NK-92 (cell line): ENCODE measurements around the gene RABEP2.
A peak's percentile ranks its signal among the peaks of the same experiment; 100 is the strongest.
"Not testable (repeated sequence)": the region's sequence is repeated elsewhere in the genome, so short reads cannot be mapped to it uniquely, and the experiment has no call there.

Source experiments
- DNase-seq: peaks from one replicate; lab custom pipeline; 2025; ENCODE audit not compliant: unreplicated experiment; lab: John Stamatoyannopoulos, UW

RABEP2 gene

DNA sequence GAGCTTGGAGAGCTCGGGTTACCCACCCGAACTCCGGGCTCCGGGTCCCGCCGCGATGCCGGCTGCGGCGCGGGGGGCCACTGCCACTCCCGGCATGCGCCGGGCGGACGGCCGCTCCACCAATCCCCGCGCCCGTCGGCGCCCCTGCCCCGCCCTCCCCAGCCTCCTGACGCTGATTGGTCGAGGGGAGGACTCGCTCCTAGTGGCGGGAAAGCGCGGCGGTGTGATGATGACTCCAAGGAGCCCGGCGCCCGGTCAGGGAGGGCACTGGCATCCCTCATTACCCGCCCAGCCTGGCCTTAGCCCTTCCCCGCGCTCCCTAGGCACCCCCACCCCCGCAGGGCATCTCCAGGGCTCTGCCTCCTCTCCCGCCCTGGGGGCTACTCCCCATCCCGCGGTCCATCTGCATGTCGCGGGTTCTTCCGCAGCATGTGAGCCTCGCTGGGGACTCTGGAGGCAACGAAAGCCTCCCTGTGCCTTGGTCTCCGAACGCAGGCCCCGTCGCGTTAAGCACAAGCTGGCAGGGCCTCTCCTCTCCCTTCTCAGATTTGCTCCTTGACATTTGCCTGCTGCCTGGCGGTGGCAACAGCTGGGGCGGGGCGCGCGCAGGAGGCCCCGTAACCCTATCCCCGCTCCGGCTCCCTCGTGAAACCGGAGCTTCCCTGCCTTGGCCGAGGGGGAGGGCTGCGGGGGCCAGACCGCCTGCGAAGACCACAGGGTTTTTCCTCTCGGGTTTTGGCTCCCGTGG lies 45.0 kb downstream of the RABEP2 start:
- peak; percentile 46 for DNase-seq

DNA sequence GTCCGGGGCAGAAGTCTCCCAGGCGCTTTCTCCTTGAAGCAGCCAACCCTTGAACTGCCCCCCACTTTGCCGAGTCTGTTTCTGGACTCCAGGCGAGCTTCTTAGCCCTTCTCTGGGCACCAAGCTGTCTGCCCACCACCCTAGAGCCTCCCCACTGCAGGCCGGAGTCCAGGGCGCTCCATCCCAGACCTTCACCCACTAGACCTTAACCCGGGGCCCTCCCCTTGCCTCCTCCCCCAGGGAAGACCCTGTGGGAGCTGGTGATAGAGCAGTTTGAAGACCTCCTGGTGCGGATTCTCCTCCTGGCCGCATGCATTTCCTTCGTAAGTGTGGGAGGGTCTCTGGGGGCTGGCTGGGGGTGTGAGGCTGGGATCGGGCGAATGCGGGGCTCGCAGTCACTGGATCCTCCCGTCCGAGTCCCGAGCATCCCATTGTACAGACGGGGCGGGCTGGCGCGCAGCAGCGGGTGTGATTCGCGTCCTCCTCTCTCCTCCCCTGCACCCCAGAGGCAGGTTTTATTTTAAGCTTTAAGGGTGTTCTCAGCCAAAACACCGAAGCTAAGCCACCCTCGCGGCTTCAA lies 45.7 kb downstream of the RABEP2 start:
- no peak for DNase-seq

DNA sequence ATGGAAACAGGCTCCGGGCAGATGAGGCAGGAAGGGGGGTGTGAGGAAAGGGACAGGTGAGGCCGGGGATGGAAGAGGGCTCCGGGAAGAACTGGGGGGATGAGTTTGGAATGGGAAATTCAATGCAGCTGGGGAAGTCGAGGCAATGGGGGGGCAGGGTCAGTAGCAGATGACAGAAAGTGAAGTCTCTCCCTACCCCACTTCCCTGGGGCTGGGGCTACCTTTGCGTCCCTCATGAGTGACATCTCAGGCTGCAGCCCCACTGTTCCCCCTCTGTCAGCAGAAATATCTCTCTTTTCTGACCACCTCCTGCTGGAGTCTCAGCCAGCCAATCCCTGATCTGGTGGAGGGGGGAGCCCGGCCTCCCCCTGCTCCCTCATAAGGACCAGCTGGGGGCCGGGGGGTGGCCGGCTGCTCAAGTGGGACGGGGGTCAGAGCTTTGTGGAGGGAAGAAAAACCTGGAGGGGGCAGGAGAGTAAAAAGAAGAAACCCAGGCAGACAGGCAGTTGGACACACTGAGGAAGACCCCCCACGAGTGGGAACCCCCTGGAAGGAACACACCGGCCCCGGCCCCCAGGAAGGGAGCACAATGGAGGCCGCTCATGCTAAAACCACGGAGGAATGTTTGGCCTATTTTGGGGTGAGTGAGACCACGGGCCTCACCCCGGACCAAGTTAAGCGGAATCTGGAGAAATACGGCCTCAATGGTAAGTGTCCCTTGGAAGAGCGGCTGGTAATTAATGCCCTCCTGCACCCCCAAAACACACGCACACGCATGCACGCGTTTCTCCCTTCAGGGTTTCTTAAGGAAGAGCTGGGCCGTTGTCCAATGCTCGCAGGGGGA lies 46.7 kb downstream of the RABEP2 start, which contains the start of gene ATP2A1:
Gene ATP2A1 (plus strand): TSS at position 406 of the 844 bp plus-strand sequence. CDS start 184 bp downstream, at position 590.
- no peak for DNase-seq

DNA sequence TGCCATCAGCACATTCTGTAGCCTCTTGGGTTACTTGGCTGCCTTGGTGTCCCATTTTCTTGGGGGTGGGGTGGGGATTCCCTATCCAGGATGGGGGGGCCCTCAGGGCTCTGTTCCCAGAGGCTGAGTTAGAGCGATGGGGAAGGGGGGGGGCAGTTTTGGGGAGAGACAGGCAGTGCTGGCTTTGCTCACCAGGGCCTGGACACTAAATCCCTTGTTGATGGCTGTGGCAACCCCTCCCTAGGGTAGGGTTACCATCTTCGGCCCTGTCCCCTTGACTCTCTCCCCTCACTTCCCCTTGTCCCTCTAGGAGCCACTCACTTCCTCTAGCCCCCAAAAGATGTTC lies 47.4 kb downstream of the RABEP2 start:
- DNase-seq = no peak

DNA sequence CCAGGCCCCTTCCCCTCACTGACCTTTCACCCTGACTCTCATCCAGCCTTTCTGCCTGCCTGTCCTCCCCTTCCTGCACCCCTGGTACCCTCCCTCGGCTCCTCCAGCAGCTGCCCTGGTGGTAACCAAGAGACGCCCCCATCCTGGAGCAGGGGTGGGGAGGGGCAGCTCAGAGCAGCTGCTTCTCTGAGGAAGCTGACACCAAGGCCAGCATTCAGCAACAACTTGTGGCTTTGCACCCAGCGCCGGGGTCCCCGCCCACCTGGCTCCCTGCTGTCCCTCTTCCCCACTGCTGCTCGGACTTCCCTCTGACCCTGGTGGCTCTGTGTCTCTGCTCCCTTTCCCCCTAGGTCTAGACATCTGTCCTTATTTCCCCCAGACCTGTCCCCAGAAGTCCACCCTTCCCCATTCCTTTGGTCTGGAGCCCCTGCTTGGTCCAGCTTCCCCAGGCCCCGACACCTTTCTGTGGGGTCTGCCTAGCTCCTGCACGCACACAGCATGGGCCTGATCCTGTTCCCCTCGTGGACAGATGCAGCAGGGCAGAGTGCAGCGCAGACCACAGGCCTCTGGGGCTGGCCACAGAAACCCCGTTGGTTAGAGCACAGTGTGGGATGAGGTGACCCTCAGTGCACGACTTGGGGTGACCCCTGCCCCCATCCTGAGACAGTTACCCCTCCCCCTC lies 47.9 kb downstream of the RABEP2 start:
- DNase-seq = no peak

- DNase-seq = no peak
These were observed 48.9 kb downstream of the RABEP2 start for GRCh38 chr16:28876019-28876659.

GRCh38 chr16:28875134-28876018 lies 49.7 kb downstream of the RABEP2 start:
- no peak for DNase-seq

- no peak for DNase-seq
These were observed 50.6 kb downstream of the RABEP2 start for GRCh38 chr16:28874406-28874805.

DNA sequence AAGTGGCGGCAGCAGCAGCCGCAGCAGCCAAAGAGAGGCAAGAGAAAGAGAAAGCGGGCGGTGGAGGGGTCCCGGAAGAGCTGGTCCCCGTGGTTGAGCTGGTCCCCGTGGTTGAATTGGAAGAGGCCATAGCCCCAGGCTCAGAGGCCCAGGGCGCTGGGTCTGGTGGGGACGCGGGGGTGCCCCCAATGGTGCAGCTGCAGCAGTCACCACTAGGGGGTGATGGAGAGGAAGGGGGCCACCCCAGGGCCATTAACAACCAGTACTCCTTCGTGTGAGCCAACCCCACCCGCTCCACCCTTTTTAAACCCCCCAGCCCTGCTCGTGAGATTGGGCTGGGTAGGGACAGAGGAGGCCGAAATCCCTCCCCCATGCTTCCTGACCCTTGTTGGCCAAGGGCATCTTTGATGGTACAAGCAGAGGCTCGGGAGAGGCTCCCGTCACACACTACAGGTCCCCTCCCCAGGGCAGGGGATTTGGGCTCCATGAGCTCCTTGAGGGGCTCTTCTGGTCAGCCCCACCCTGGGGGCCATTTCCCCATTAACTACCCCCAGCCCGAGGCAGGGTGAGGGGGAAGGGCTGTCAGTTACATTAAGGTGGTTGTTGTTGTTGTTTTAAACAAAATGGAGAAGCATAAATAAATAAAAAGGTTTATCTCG lies 51.4 kb downstream of the RABEP2 start:
- no peak for DNase-seq

DNA sequence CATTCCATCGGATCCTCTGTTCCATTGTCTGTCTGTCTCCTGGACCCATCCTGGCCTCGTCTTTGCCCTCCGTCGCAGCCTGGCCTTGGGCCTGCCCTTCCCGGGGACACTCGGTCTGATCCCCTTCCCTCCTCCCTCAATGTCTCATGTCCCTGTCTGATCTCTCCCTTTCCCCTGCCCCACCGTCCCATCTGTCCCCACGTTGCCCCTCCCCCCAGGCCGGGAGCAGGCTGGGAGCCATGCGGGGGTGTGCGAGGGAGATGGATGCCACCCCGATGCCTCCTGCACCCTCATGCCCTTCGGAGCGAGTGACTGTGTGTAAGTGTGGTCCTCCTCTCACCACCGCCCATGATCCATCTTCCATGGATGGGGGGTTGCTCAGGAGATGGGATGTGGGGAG lies 52.1 kb downstream of the RABEP2 start:
- DNase-seq = no peak

- no peak for DNase-seq
These were observed 55.8 kb downstream of the RABEP2 start for GRCh38 chr16:28869201-28869600.

- DNase-seq = not testable (repeated sequence)
These were observed 57.4 kb downstream of the RABEP2 start for GRCh38 chr16:28867646-28868045.

- DNase-seq = no peak
These were observed 57.8 kb downstream of the RABEP2 start for GRCh38 chr16:28867241-28867640.

DNA sequence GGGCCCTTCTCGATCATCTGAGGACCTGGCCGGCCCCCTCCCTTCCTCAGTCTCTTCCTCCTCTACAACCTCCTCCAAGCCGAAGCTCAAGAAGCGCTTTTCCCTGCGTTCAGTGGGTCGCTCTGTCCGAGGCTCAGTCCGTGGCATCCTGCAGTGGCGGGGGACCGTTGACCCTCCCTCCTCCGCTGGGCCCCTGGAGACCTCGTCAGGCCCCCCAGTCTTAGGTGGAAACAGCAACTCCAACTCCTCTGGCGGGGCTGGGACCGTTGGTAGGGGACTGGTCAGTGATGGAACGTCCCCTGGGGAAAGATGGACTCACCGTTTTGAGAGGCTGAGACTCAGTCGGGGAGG lies 58.6 kb downstream of the RABEP2 start:
- DNase-seq = no peak

DNA sequence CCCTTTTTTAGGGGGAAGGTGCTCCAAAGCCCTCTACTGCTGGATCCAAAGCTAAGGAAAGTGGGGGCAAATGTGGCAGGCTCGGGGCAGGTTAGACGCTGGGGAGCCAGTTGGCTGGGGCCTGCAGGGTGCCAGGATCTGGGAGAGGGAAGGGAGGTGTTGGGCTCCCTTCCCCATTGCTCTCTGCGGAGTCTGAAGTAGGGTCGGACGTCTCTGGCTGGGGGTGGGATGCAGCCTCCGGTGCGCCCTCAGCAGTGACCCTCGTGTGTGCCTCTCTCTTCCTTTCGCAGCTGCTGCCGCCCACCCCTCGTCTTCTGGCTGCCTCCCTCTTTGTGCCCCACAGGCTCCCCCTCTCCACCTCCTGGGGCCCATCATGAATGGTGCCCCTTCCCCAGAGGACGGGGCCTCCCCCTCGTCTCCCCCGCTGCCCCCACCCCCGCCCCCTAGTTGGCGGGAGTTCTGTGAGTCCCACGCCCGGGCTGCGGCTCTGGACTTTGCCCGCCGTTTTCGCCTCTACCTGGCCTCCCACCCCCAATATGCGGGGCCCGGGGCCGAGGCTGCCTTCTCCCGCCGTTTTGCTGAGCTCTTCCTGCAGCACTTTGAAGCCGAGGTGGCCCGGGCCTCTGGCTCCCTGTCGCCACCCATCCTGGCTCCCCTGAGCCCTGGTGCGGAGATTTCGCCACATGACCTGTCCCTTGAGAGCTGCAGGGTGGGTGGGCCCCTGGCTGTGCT lies 59.1 kb downstream of the RABEP2 start:
- no peak for DNase-seq

DNA sequence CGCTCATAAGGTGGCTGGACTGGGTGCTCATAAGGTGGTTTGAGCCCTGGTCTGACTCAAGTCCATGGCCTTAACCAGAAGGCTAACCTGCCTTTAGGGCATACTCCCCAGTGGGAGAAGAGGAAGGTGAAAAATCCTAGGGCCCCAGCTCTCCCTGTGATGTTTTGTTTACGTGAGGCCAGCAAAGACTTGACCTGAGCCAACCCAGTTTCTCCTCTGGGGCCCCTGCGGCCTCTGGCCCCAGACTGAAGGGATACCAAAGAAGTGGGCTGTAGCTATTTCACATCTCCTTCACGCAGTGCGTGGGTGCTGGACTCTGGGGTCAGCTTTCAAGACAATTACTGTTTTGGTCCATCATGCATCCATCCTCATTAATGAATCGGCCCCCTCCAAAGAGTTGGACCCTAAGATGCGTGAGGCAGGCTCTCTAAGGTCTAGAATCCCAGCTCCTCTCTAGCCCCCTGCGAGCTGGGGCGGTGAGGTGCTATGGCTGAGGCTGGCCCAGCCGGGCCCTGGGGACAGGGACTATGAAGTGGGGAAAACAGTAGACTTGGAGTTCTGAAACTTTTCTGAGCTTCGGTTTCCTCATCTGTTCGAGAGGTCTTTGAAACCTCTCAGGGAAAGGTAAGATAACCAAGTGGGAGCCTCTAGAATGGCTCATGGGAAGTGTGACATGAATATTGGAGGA lies 59.9 kb downstream of the RABEP2 start:
- DNase-seq = no peak

- no peak for DNase-seq
These were observed 60.9 kb downstream of the RABEP2 start for GRCh38 chr16:28863929-28864793.
